ENCODE data around the gene SEMA7A.

The SEMA7A gene

GRCh38 chr15:74384881-74385643, 48.7 kb downstream of the SEMA7A start:
- DNase-seq, result no peak

GRCh38 chr15:74384566-74384880, 49.2 kb downstream of the SEMA7A start:
- no peak for DNase-seq

GRCh38 chr15:74383695-74384565, 49.8 kb downstream of the SEMA7A start:
- DNase-seq, result no peak

GRCh38 chr15:74383286-74383685, 50.5 kb downstream of the SEMA7A start:
- DNase-seq, result no peak

GRCh38 chr15:74382004-74382816, 51.5 kb downstream of the SEMA7A start:
- DNase-seq, result peak; percentile 1

- DNase-seq, result no peak
These were observed 52.3 kb downstream of the SEMA7A start for GRCh38 chr15:74381481-74381880.

GRCh38 chr15:74381190-74381453, 52.6 kb downstream of the SEMA7A start:
- no peak for DNase-seq

GRCh38 chr15:74380361-74381189, 53.2 kb downstream of the SEMA7A start:
- DNase-seq, result no peak

GRCh38 chr15:74378848-74379247, 54.9 kb downstream of the SEMA7A start:
- no peak for DNase-seq

GRCh38 chr15:74377831-74378766, 55.7 kb downstream of the SEMA7A start:
- no peak for DNase-seq

GRCh38 chr15:74376825-74377581, 56.8 kb downstream of the SEMA7A start:
- no peak for DNase-seq

GRCh38 chr15:74376226-74376625, 57.5 kb downstream of the SEMA7A start:
- DNase-seq, result no peak

GRCh38 chr15:74375303-74375693, 58.5 kb downstream of the SEMA7A start:
- DNase-seq, result peak; percentile 25

GRCh38 chr15:74374648-74375302, 59.0 kb downstream of the SEMA7A start:
- DNase-seq, result no peak

GRCh38 chr15:74373731-74374647, 59.8 kb downstream of the SEMA7A start:
- peak; percentile 54 for DNase-seq

GRCh38 chr15:74373056-74373650, 60.6 kb downstream of the SEMA7A start:
- DNase-seq, result no peak

- DNase-seq, result no peak
These were observed 63.3 kb downstream of the SEMA7A start for GRCh38 chr15:74370471-74370870.

GRCh38 chr15:74369756-74370155, 64.0 kb downstream of the SEMA7A start:
- no peak for DNase-seq
